GM21619 (cell line): ENCODE measurements around the gene SLC2A1.

Experiments used
- ATAC-seq: cut with Tn5 transposase; IDR thresholded peaks from one replicate; pipeline ENCODE4 v1.9.1; 2021; ENCODE audit not compliant: unreplicated experiment

The SLC2A1 gene

GRCh38 chr1:42958488-42959319, at the start of gene SLC2A1:
Gene SLC2A1, minus strand, starts transcription at chr1:42958868. Its CDS starts 217 bp downstream, at chr1:42958651.
- ATAC-seq, result peak; percentile 78

GRCh38 chr1:43007377-43008114, 48.9 kb upstream of the SLC2A1 start:
- no peak for ATAC-seq

GRCh38 chr1:43005460-43006361, 47.0 kb upstream of the SLC2A1 start:
- no peak for ATAC-seq

- ATAC-seq, result no peak
Observed at GRCh38 chr1:43004587-43005459, 46.2 kb upstream of the SLC2A1 start.

GRCh38 chr1:43002766-43003165, 44.1 kb upstream of the SLC2A1 start:
- no peak for ATAC-seq

GRCh38 chr1:43002116-43002515, 43.4 kb upstream of the SLC2A1 start:
- ATAC-seq, result no peak

GRCh38 chr1:43001434-43001833, 42.8 kb upstream of the SLC2A1 start:
- ATAC-seq, result no peak

GRCh38 chr1:43000271-43000670, 41.6 kb upstream of the SLC2A1 start:
- ATAC-seq, result no peak

- ATAC-seq, result no peak
Observed at GRCh38 chr1:42999308-42999707, 40.6 kb upstream of the SLC2A1 start.

GRCh38 chr1:42998386-42998785, 39.7 kb upstream of the SLC2A1 start:
- ATAC-seq, result no peak

GRCh38 chr1:42996384-42996970, 37.8 kb upstream of the SLC2A1 start:
- no peak for ATAC-seq

GRCh38 chr1:42993502-42994136, 35.0 kb upstream of the SLC2A1 start:
- no peak for ATAC-seq

GRCh38 chr1:42992054-42992571, 33.4 kb upstream of the SLC2A1 start:
- ATAC-seq, result no peak

GRCh38 chr1:42990757-42991346, 32.2 kb upstream of the SLC2A1 start:
- ATAC-seq, result no peak

GRCh38 chr1:42983693-42984092, 25.0 kb upstream of the SLC2A1 start:
- ATAC-seq, result no peak

GRCh38 chr1:42983253-42983652, 24.6 kb upstream of the SLC2A1 start:
- ATAC-seq, result no peak

- ATAC-seq, result no peak
Observed at GRCh38 chr1:42982641-42983040, 24.0 kb upstream of the SLC2A1 start.

GRCh38 chr1:42981871-42982270, 23.2 kb upstream of the SLC2A1 start:
- ATAC-seq, result no peak
